NB4 (cell line): ENCODE measurements around the gene ALDOA.

Experiments used
- CTCF ChIP-seq: IDR thresholded peaks from one replicate; pipeline ENCODE4 v1.5.1; 2012; ENCODE audit warnings: low read depth, low read length
- MAX ChIP-seq: IDR thresholded peaks from 2 replicates; pipeline ENCODE4 v1.6.1; 2011; ENCODE audit warnings: low read depth, low read length
- MYC ChIP-seq: IDR thresholded peaks from 2 replicates; pipeline ENCODE4 v1.6.1; 2011; ENCODE audit warnings: low read depth, low read length
- POLR2A ChIP-seq: IDR thresholded peaks from 2 replicates; pipeline ENCODE4 v1.6.1; 2011; ENCODE audit warnings: mild to moderate bottlenecking; ENCODE audit not compliant: insufficient read length; ENCODE audit errors: extremely low read depth

- no peak for TF ChIP-seq MYC
- TF ChIP-seq POLR2A: no peak
- no peak for TF ChIP-seq CTCF
- no peak for TF ChIP-seq MAX
These were observed 22.8 kb downstream of the ALDOA start for GRCh38 chr16:30088237-30088831.
